Measurements from ENCODE around the gene IPO7. TPM values are rescaled to one million over a fixed set of nuclear protein-coding genes. Genes with fewer than 3 reads are reported as not detected.

IPO7 gene
- total RNA-seq, 1 experiment from 2014 or later = 226 TPM

GRCh38 chr11:9379041-9379440, 5.4 kb upstream of the IPO7 start (continued):
- TF ChIP-seq, protein P1, sequence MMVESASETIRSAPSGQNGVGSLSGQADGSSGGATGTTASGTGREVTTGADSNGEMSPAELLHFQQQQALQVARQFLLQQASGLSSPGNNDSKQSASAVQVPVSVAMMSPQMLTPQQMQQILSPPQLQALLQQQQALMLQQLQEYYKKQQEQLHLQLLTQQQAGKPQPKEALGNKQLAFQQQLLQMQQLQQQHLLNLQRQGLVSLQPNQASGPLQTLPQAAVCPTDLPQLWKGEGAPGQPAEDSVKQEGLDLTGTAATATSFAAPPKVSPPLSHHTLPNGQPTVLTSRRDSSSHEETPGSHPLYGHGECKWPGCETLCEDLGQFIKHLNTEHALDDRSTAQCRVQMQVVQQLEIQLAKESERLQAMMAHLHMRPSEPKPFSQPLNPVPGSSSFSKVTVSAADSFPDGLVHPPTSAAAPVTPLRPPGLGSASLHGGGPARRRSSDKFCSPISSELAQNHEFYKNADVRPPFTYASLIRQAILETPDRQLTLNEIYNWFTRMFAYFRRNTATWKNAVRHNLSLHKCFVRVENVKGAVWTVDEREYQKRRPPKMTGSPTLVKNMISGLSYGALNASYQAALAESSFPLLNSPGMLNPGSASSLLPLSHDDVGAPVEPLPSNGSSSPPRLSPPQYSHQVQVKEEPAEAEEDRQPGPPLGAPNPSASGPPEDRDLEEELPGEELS (CRISPR knock-in tag; IDR thresholded peaks at IDR 0.05) = no peak

GRCh38 chr11:9380773-9381172, 3.7 kb upstream of the IPO7 start:
- ChIA-PET POLR2A (no interaction called here), CTCF (no interaction called here)
- DNase-seq (ENCODE audit: low spot score) = no peak
- no peaks in the 10 kb centered on the region for H3K9me3 Mint-ChIP-seq
- peaks cover 34% of the 10 kb centered on the region for H3K4me1 Mint-ChIP-seq
- peaks cover 5% of the 10 kb centered on the region for H3K36me3 Mint-ChIP-seq
- TF ChIP-seq GABPB1 (CRISPR knock-in tag; IDR thresholded peaks at IDR 0.05) (no peak), AFF4 (CRISPR knock-in tag; IDR thresholded peaks at IDR 0.05; ENCODE audit: borderline replicate concordance) (no peak), ZNF396 (CRISPR knock-in tag; IDR thresholded peaks at IDR 0.05; ENCODE audit: borderline replicate concordance) (no peak), ELF4 (CRISPR knock-in tag; IDR thresholded peaks at IDR 0.05; ENCODE audit: low read depth) (no peak), GRHL2 (CRISPR knock-in tag; IDR thresholded peaks at IDR 0.05; ENCODE audit: insufficient replicate concordance, severe bottlenecking) (no peak)
- TF ChIP-seq, protein P2, sequence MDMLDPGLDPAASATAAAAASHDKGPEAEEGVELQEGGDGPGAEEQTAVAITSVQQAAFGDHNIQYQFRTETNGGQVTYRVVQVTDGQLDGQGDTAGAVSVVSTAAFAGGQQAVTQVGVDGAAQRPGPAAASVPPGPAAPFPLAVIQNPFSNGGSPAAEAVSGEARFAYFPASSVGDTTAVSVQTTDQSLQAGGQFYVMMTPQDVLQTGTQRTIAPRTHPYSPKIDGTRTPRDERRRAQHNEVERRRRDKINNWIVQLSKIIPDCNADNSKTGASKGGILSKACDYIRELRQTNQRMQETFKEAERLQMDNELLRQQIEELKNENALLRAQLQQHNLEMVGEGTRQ (CRISPR knock-in tag; IDR thresholded peaks at IDR 0.05) = no peak
- H3K4me3 Mint-ChIP-seq = no peak overlapping the region
- H3K27me3 Mint-ChIP-seq (ENCODE audit: low read depth) = no peaks in the 10 kb centered on the region; the same call in 1 of the 2 replicates
- no peak for ATAC-seq
- peak overlapping the region; percentile 37; the same call in 1 of the 2 replicates for H3K27ac Mint-ChIP-seq

DNA sequence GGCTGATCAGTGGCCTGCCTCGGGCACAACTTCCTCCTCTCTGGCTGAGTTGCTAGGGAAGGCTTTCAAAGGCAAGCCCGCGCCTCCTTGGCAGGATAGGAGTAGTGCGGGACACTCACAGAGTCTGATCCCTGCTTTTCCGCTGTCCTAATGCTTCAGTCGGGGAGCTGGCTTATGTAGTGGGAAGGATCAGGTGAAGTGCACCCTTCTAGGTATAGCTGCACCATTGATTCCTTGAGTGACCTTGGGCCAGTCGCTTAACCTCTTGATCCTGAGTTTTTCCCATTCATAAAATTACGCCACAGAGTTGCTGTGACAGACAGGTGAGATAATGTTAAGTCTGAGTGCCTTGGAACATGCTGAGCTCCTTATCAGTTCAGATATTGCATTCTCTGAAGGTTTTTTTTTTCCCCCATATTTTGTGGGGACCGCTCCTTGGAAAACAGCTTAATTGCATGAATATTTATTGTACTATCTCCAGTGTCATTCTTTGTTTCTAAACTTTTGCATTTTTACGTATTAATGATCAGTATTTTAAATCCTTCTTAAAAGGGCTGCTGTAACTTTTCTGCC, 961 bp downstream of the IPO7 start:
- POLR2A ChIA-PET = interaction anchor here (0.5 to 2.8 kb wide), 11 partner anchors 17 to 188 kb away, joined by 3 to 13 read pairs (median 5); partner anchors contain the start of genes DENND5A, WEE1 and ZNF143

GRCh38 chr11:9386086-9386485, 1.6 kb downstream of the IPO7 start:
- H3K4me3 Mint-ChIP-seq = peak overlapping the region; percentile 91
- no peak for TF ChIP-seq OVOL2 (CRISPR knock-in tag; IDR thresholded peaks at IDR 0.05; ENCODE audit: borderline replicate concordance)
- TF ChIP-seq, protein P3, sequence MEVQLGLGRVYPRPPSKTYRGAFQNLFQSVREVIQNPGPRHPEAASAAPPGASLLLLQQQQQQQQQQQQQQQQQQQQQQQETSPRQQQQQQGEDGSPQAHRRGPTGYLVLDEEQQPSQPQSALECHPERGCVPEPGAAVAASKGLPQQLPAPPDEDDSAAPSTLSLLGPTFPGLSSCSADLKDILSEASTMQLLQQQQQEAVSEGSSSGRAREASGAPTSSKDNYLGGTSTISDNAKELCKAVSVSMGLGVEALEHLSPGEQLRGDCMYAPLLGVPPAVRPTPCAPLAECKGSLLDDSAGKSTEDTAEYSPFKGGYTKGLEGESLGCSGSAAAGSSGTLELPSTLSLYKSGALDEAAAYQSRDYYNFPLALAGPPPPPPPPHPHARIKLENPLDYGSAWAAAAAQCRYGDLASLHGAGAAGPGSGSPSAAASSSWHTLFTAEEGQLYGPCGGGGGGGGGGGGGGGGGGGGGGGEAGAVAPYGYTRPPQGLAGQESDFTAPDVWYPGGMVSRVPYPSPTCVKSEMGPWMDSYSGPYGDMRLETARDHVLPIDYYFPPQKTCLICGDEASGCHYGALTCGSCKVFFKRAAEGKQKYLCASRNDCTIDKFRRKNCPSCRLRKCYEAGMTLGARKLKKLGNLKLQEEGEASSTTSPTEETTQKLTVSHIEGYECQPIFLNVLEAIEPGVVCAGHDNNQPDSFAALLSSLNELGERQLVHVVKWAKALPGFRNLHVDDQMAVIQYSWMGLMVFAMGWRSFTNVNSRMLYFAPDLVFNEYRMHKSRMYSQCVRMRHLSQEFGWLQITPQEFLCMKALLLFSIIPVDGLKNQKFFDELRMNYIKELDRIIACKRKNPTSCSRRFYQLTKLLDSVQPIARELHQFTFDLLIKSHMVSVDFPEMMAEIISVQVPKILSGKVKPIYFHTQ (CRISPR knock-in tag; IDR thresholded peaks at IDR 0.05) = no peak
- TF ChIP-seq, protein P4, sequence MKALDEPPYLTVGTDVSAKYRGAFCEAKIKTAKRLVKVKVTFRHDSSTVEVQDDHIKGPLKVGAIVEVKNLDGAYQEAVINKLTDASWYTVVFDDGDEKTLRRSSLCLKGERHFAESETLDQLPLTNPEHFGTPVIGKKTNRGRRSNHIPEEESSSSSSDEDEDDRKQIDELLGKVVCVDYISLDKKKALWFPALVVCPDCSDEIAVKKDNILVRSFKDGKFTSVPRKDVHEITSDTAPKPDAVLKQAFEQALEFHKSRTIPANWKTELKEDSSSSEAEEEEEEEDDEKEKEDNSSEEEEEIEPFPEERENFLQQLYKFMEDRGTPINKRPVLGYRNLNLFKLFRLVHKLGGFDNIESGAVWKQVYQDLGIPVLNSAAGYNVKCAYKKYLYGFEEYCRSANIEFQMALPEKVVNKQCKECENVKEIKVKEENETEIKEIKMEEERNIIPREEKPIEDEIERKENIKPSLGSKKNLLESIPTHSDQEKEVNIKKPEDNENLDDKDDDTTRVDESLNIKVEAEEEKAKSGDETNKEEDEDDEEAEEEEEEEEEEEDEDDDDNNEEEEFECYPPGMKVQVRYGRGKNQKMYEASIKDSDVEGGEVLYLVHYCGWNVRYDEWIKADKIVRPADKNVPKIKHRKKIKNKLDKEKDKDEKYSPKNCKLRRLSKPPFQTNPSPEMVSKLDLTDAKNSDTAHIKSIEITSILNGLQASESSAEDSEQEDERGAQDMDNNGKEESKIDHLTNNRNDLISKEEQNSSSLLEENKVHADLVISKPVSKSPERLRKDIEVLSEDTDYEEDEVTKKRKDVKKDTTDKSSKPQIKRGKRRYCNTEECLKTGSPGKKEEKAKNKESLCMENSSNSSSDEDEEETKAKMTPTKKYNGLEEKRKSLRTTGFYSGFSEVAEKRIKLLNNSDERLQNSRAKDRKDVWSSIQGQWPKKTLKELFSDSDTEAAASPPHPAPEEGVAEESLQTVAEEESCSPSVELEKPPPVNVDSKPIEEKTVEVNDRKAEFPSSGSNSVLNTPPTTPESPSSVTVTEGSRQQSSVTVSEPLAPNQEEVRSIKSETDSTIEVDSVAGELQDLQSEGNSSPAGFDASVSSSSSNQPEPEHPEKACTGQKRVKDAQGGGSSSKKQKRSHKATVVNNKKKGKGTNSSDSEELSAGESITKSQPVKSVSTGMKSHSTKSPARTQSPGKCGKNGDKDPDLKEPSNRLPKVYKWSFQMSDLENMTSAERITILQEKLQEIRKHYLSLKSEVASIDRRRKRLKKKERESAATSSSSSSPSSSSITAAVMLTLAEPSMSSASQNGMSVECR (CRISPR knock-in tag; IDR thresholded peaks at IDR 0.05; ENCODE audit: borderline replicate concordance) = no peak
- TF ChIP-seq, protein P5, sequence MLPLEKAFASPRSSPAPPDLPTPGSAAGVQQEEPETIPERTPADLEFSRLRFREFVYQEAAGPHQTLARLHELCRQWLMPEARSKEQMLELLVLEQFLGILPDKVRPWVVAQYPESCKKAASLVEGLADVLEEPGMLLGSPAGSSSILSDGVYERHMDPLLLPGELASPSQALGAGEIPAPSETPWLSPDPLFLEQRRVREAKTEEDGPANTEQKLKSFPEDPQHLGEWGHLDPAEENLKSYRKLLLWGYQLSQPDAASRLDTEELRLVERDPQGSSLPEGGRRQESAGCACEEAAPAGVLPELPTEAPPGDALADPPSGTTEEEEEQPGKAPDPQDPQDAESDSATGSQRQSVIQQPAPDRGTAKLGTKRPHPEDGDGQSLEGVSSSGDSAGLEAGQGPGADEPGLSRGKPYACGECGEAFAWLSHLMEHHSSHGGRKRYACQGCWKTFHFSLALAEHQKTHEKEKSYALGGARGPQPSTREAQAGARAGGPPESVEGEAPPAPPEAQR (CRISPR knock-in tag; IDR thresholded peaks at IDR 0.05) = no peak

More for the DNA sequence above, 961 bp downstream of the IPO7 start:
- no peaks in the 10 kb centered on the region for H3K27me3 Mint-ChIP-seq (ENCODE audit: low read depth)
- H3K4me3 Mint-ChIP-seq = peak overlapping the region; percentile 91
- ATAC-seq = peak; percentile 47
- TF ChIP-seq NFATC4 (CRISPR knock-in tag; IDR thresholded peaks at IDR 0.05) (0 out of 2 replicates have a peak, but pooled peaks have one; percentile 23), TEAD1 (CRISPR knock-in tag; IDR thresholded peaks at IDR 0.05) (no peak)
- H3K4me1 Mint-ChIP-seq = peaks cover 35% of the 10 kb centered on the region
- no peaks in the 10 kb centered on the region for H3K9me3 Mint-ChIP-seq
- peak overlapping the region; percentile 84 for H3K27ac Mint-ChIP-seq
- no peak for DNase-seq (ENCODE audit: low spot score)
- peaks cover 12% of the 10 kb centered on the region for H3K36me3 Mint-ChIP-seq
- CTCF ChIA-PET = interaction anchor here (0.9 to 1.3 kb wide), 3 partner anchors 74 to 133 kb away, joined by 3 to 4 read pairs (median 3); no protein-coding TSS in a partner anchor

More at GRCh38 chr11:9386086-9386485, 1.6 kb downstream of the IPO7 start:
- DNase-seq (ENCODE audit: low spot score) = no peak
- Mint-ChIP-seq H3K9me3 (no peaks in the 10 kb centered on the region), H3K27me3 (ENCODE audit: low read depth) (no peaks in the 10 kb centered on the region), H3K27ac (no peak overlapping the region), H3K36me3 (peaks cover 12% of the 10 kb centered on the region), H3K4me1 (peaks cover 29% of the 10 kb centered on the region)
- no peak for ATAC-seq
- ChIA-PET CTCF (interaction anchor here (0.9 to 1.3 kb wide), 2 partner anchors 121 to 134 kb away, joined by 3 to 4 read pairs; no protein-coding TSS in a partner anchor), POLR2A (interaction anchor here (0.8 to 2.8 kb wide), 3 partner anchors 22 to 187 kb away, joined by 3 to 13 read pairs (median 5); partner anchors contain the start of genes WEE1 and ZNF143)
